Body of pancreas (tissue), 4 donors: ENCODE data around the gene HES6. TPM values are rescaled to one million over a fixed set of nuclear protein-coding genes. Genes with fewer than 3 reads are reported as not detected.

Experiments
- ATAC-seq: fragments of 150-250 bp; one replicate; pipeline ENCODE4 v1.9.1; 2016
- DNase-seq, 4 donors: peaks; one replicate each; pipeline ENCODE4 v3.0.0-alpha.2; 2019
- H3K27ac ChIP-seq, 4 donors: fragments of 200-600 bp; sonication (generic); 1 replicate in 3 of 4; 2 replicates in 1 of 4; pipeline versions ENCODE4 v1.5.1 to v1.6.1; 2016 to 2019; ENCODE audit warnings: mild to moderate bottlenecking in 1 of 4, mixed read lengths in 1 of 4, moderate library complexity in 1 of 4
- H3K27me3 ChIP-seq, 2 donors: fragments of 200-600 bp; sonication (generic); one replicate each; pipeline ENCODE4 v1.6.0; 2016; ENCODE audit warnings: mild to moderate bottlenecking in 1 of 2
- H3K36me3 ChIP-seq, 2 donors: fragments of 200-600 bp; sonication (generic); replicated peaks in 1 of 2; 2 replicates each; pipeline ENCODE4 v1.5.1; 2016; ENCODE audit warnings: low read depth in 2 of 2; ENCODE audit not compliant: insufficient read depth in 1 of 2
- H3K4me1 ChIP-seq: fragments of 200-600 bp; sonication (generic); one replicate; pipeline ENCODE4 v1.6.0; 2016
- H3K4me3 ChIP-seq, 2 donors: fragments of 200-600 bp; sonication (generic); 1 replicate in 1 of 2; 2 replicates in 1 of 2; pipeline ENCODE4 v1.5.1; 2016 to 2019
- H3K9me3 ChIP-seq, 3 donors: fragments of 200-600 bp; sonication (generic); 1 replicate in 2 of 3; 2 replicates in 1 of 3; pipeline ENCODE4 v1.5.1; 2016
- CTCF ChIP-seq, 7 experiments: fragments of 450-650 bp in 4 of 7; fragments of 200-600 bp in 3 of 7; sonication (generic) in 3 of 7; IDR thresholded peaks; one replicate each; pipeline ENCODE4 v1.5.1; 2016 to 2019; ENCODE audit warnings: antibody characterized with exemption in 7 of 7
- POLR2A ChIP-seq, 3 donors: fragments of 450-650 bp; IDR thresholded peaks; one replicate each; pipeline ENCODE4 v1.6.1; 2016; ENCODE audit warnings: antibody characterized with exemption in 3 of 3, mild to moderate bottlenecking in 2 of 3
- WGBS, 2 donors: methylation state at CpG; one replicate each; pipeline ENCODE4 v1.1.5; 2017; 5-methylcytosine and 5-hydroxymethylcytosine counted together
- intact Hi-C: fragments of 100-400 bp; cut with DNase I; formaldehyde crosslinking; loops from one replicate; pipeline ENCODE4 v1.15.1; 2023
- total RNA-seq, 2 donors: library from RNA; depleted of rRNA; stranded (reverse); fragments of >200 nt; gene quantifications; one replicate each; pipeline ENCODE4 v1.1.0, GENCODE V29; 2016

Gene HES6
- total RNA-seq, 2 donors from 2014 or later = 15.5 to 29.3 TPM

GRCh38 chr2:238238311-238238765 is 1.5 kb downstream of the HES6 start:
- H3K4me1 ChIP-seq = peaks cover 51% of the 10 kb centered on the region
- TF ChIP-seq CTCF (IDR thresholded peaks at IDR 0.05) (no peak), POLR2A (IDR thresholded peaks at IDR 0.05) (no peak)
- no peak overlapping the region for H3K4me3 ChIP-seq
- 87 to 95% methylated on average over 4 to 5 of the region's 5 CpGs for WGBS, 2 donors
- no peaks in the 10 kb centered on the region for H3K27me3 ChIP-seq
- ATAC-seq (no peak), DNase-seq (no peak)
- intact Hi-C loops = no loop called here
- no peak overlapping the region for H3K27ac ChIP-seq
- no peaks in the 10 kb centered on the region for H3K36me3 ChIP-seq
- no peaks in the 10 kb centered on the region for H3K9me3 ChIP-seq

- TF ChIP-seq POLR2A (IDR thresholded peaks at IDR 0.05) (no peak), CTCF (IDR thresholded peaks at IDR 0.05) (no peak)
- H3K36me3 ChIP-seq = no peaks in the 10 kb centered on the region
- intact Hi-C loops = no loop called here
- H3K9me3 ChIP-seq = no peaks in the 10 kb centered on the region
- H3K27ac ChIP-seq = no peak overlapping the region
- 81 to 92% methylated on average over 10 to 11 of the region's 11 CpGs for WGBS, 2 donors
- H3K4me3 ChIP-seq = no peak overlapping the region
- DNase-seq (no peak), ATAC-seq (no peak)
- no peaks in the 10 kb centered on the region for H3K27me3 ChIP-seq
- peaks cover 43% of the 10 kb centered on the region for H3K4me1 ChIP-seq
Observed at GRCh38 chr2:238237431-238238135, 2.3 kb downstream of the HES6 start.

- Histone ChIP-seq H3K27ac (no peak overlapping the region), H3K36me3 (no peaks in the 10 kb centered on the region), H3K4me3 (no peak overlapping the region), H3K27me3 (no peaks in the 10 kb centered on the region), H3K4me1 (peaks cover 37% of the 10 kb centered on the region), H3K9me3 (no peaks in the 10 kb centered on the region)
- TF ChIP-seq CTCF (IDR thresholded peaks at IDR 0.05) (no peak), POLR2A (IDR thresholded peaks at IDR 0.05) (no peak)
- intact Hi-C loops = no loop called here
- DNase-seq (no peak), ATAC-seq (no peak)
- 58 to 89% methylated on average over 3 to 4 of the region's 4 CpGs for WGBS, 2 donors
Observed at GRCh38 chr2:238236571-238236970, 3.3 kb downstream of the HES6 start.

- 72 to 80% methylated on average over 7 of the region's 7 CpGs for WGBS, 2 donors
- DNase-seq (no peak), ATAC-seq (no peak)
- Histone ChIP-seq H3K4me3 (no peak overlapping the region), H3K9me3 (no peaks in the 10 kb centered on the region), H3K27ac (no peak overlapping the region), H3K4me1 (peaks cover 36% of the 10 kb centered on the region), H3K27me3 (no peaks in the 10 kb centered on the region), H3K36me3 (no peaks in the 10 kb centered on the region)
- intact Hi-C loops = no loop called here
- no peak for TF ChIP-seq CTCF (IDR thresholded peaks at IDR 0.05)
- no peak for TF ChIP-seq POLR2A (IDR thresholded peaks at IDR 0.05)
Observed at GRCh38 chr2:238235856-238236255, 4.0 kb downstream of the HES6 start.

- Histone ChIP-seq H3K27me3 (no peaks in the 10 kb centered on the region), H3K4me1 (peaks cover 37% of the 10 kb centered on the region), H3K36me3 (no peaks in the 10 kb centered on the region), H3K4me3 (no peak overlapping the region), H3K27ac (no peak overlapping the region), H3K9me3 (no peaks in the 10 kb centered on the region)
- DNase-seq = no peak
- ATAC-seq = no peak
- WGBS, 2 donors = 54 to 68% methylated on average over 11 of the region's 11 CpGs
- intact Hi-C loops = no loop called here
- TF ChIP-seq POLR2A (IDR thresholded peaks at IDR 0.05) = no peak
- TF ChIP-seq CTCF (IDR thresholded peaks at IDR 0.05) = no peak
Observed at GRCh38 chr2:238235331-238235732, 4.5 kb downstream of the HES6 start.
